NCI-H2227 treated with DMSO at 0.1 percent for 48 hours (cell line): ENCODE results near the gene KLHL35.
"Not testable (repeated sequence)": the region's sequence is repeated elsewhere in the genome, so short reads cannot be mapped to it uniquely, and the experiment has no call there.

ENCODE experiments used
- DNase-seq: peaks from one replicate; lab custom pipeline; 2025; lab: John Stamatoyannopoulos, UW

KLHL35 gene

GRCh38 chr11:75388386-75389275, 44.4 kb downstream of the KLHL35 start:
- DNase-seq = peak; percentile 96

GRCh38 chr11:75387736-75388294, 45.2 kb downstream of the KLHL35 start:
- no peak for DNase-seq

- DNase-seq = no peak
These were observed 45.9 kb downstream of the KLHL35 start for GRCh38 chr11:75386942-75387630.

GRCh38 chr11:75384438-75385080, 48.4 kb downstream of the KLHL35 start:
- peak; percentile 74 for DNase-seq

- no peak for DNase-seq
These were observed 49.8 kb downstream of the KLHL35 start for GRCh38 chr11:75383246-75383645.

GRCh38 chr11:75380716-75381420, 52.1 kb downstream of the KLHL35 start:
- DNase-seq = no peak

GRCh38 chr11:75380245-75380644, 52.8 kb downstream of the KLHL35 start:
- DNase-seq = no peak

- DNase-seq = not testable (repeated sequence)
These were observed 54.2 kb downstream of the KLHL35 start for GRCh38 chr11:75378776-75379175.

GRCh38 chr11:75376175-75376574, 56.8 kb downstream of the KLHL35 start:
- DNase-seq = no peak

- no peak for DNase-seq
These were observed 57.4 kb downstream of the KLHL35 start for GRCh38 chr11:75375626-75376025.

- no peak for DNase-seq
These were observed 58.4 kb downstream of the KLHL35 start for GRCh38 chr11:75374646-75375045.

GRCh38 chr11:75373201-75373600, 59.8 kb downstream of the KLHL35 start:
- no peak for DNase-seq
